GM12874 (cell line): ENCODE measurements around the gene GPC5.

ENCODE experiments used
- CTCF ChIP-seq: IDR thresholded peaks from 2 replicates; pipeline ENCODE4 v1.5.1; 2011; ENCODE audit warnings: low read depth, mild to moderate bottlenecking, control low read depth, low read length, moderate library complexity; ENCODE audit not compliant: insufficient read depth

The GPC5 gene

GRCh38 chr13:92414851-92415250, 1016.4 kb downstream of the GPC5 start:
- no peak for TF ChIP-seq CTCF

GRCh38 chr13:92415781-92416180, 1017.4 kb downstream of the GPC5 start:
- no peak for TF ChIP-seq CTCF

- TF ChIP-seq CTCF: no peak
These were observed 1020.5 kb downstream of the GPC5 start for GRCh38 chr13:92418818-92419412.

GRCh38 chr13:92429231-92429630, 1030.8 kb downstream of the GPC5 start:
- TF ChIP-seq CTCF: no peak

- no peak for TF ChIP-seq CTCF
These were observed 1035.0 kb downstream of the GPC5 start for GRCh38 chr13:92433386-92433785.

GRCh38 chr13:92433963-92434362, 1035.5 kb downstream of the GPC5 start:
- TF ChIP-seq CTCF: no peak

- no peak for TF ChIP-seq CTCF
These were observed 1038.5 kb downstream of the GPC5 start for GRCh38 chr13:92436924-92437323.

- no peak for TF ChIP-seq CTCF
These were observed 1045.8 kb downstream of the GPC5 start for GRCh38 chr13:92444244-92444643.
